ENCODE results near the gene PRF1. TPM values are rescaled to one million over a fixed set of nuclear protein-coding genes. Genes with fewer than 3 reads are reported as not detected.

Gene PRF1
- total and polyA plus RNA-seq, 2 donors (not counting 1 experiment from before 2014, with no cell fraction given) = not detected

DNA sequence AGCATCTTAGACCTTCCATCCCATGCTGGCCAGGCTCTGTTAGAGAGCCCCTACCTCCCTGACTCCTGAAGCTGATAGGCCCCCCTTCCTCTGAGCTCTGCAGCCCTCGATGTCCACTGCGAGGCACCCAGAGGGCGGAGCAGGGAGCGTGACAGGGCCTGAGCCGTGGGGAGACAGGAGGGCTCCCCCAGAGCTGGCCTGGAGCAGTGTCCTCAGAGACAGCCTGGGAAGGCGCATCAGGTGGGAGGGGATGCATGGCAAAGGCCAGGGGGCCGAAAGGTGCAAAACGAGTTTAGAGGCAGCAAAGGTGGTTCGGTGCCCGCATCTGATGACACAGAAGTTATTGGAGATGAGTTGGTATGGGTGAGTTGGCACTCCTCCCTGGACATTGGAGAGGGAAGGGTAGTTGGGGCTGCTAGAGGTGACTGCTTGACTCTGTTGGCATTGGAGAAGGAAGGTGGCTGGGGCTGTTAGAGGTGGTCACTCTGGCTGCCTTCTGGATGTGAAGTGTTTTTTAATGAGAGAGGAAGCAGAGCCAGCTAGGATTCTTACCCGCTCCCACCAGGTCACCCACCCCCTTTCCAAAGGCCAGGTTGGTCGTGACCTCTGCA lies 53.1 kb downstream of the PRF1 start:
- Histone ChIP-seq H3K27me3 (ENCODE audit: control insufficient read depth, insufficient read depth, low read length) (no peaks in the 10 kb centered on the region), H3K9ac (ENCODE audit: insufficient read depth, low read length) (no peak overlapping the region), H3K27ac (ENCODE audit: insufficient read depth, low read length) (no peak overlapping the region), H2AFZ (ENCODE audit: low read length) (no peak overlapping the region), H3K9me3 (ENCODE audit: control insufficient read depth, insufficient read depth, low read depth, low read length) (no peaks in the 10 kb centered on the region), H3K36me3 (ENCODE audit: control insufficient read depth, insufficient read depth, low read length) (no peaks in the 10 kb centered on the region), H3K4me2 (ENCODE audit: extremely low read depth, insufficient read depth, low read length) (no peak overlapping the region), H3K4me3 (replicated peaks in 1 of 4; ENCODE audit: control extremely low read depth in 1 of 4, insufficient read depth in 1 of 4, low read depth in 3 of 4, low read length in 4 of 4) (no peak overlapping the region), H3K4me1 (ENCODE audit: control insufficient read depth, extremely low read depth, insufficient read depth, low read length) (peaks cover 11% of the 10 kb centered on the region), H4K20me1 (ENCODE audit: control insufficient read depth, extremely low read depth, insufficient read depth, low read length) (no peaks in the 10 kb centered on the region), H3K79me2 (ENCODE audit: control insufficient read depth, insufficient read depth, low read length) (no peaks in the 10 kb centered on the region)
- TF ChIP-seq, protein P1, sequence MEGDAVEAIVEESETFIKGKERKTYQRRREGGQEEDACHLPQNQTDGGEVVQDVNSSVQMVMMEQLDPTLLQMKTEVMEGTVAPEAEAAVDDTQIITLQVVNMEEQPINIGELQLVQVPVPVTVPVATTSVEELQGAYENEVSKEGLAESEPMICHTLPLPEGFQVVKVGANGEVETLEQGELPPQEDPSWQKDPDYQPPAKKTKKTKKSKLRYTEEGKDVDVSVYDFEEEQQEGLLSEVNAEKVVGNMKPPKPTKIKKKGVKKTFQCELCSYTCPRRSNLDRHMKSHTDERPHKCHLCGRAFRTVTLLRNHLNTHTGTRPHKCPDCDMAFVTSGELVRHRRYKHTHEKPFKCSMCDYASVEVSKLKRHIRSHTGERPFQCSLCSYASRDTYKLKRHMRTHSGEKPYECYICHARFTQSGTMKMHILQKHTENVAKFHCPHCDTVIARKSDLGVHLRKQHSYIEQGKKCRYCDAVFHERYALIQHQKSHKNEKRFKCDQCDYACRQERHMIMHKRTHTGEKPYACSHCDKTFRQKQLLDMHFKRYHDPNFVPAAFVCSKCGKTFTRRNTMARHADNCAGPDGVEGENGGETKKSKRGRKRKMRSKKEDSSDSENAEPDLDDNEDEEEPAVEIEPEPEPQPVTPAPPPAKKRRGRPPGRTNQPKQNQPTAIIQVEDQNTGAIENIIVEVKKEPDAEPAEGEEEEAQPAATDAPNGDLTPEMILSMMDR (conservative IDR thresholded peaks at IDR 0.05 in 1 of 2, IDR thresholded peaks at IDR 0.05 in 1 of 2; ENCODE audit: low read depth in 1 of 2, low read length in 2 of 2) = no peak
- TF ChIP-seq EZH2 (IDR thresholded peaks at IDR 0.05; ENCODE audit: low read length, missing control alignments) = no peak
- DNase-seq (ENCODE audit: low read depth in 2 of 2) = no peak

Other genes with a start within 250 kb of the PRF1 start
- 6.4 and 8.8 TPM in 2 replicates for gene LRRC20, start 220.1 kb downstream of the PRF1 start, total RNA-seq
- gene LRRC20, start 220.1 kb downstream of the PRF1 start, polyA plus RNA-seq = 8.4 and 13.2 TPM in 2 replicates
- gene EIF4EBP2, start 198.6 kb downstream of the PRF1 start, total RNA-seq = 18.0 and 21.8 TPM in 2 replicates
- 41.5 and 44.9 TPM in 2 replicates for gene EIF4EBP2, start 198.6 kb downstream of the PRF1 start, polyA plus RNA-seq
- not detected in 2 replicates for gene NODAL, start 161.1 kb downstream of the PRF1 start, total RNA-seq
- gene NODAL, start 161.1 kb downstream of the PRF1 start, polyA plus RNA-seq = not detected in 2 replicates
- 0.26 and 0.33 TPM in 2 replicates for gene PALD1, start 124.0 kb downstream of the PRF1 start, total RNA-seq
- gene PALD1, start 124.0 kb downstream of the PRF1 start, polyA plus RNA-seq = 0.09 and 0.41 TPM in 2 replicates
- gene ADAMTS14, start 69.8 kb upstream of the PRF1 start, total RNA-seq = 1.8 and 4.1 TPM in 2 replicates
- 3.1 and 6.2 TPM in 2 replicates for gene ADAMTS14, start 69.8 kb upstream of the PRF1 start, polyA plus RNA-seq
- gene TBATA, start 182.6 kb upstream of the PRF1 start, total RNA-seq = not detected in 2 replicates
- not detected in 2 replicates for gene TBATA, start 182.6 kb upstream of the PRF1 start, polyA plus RNA-seq
- 39.3 and 40.3 TPM in 2 replicates for gene SGPL1, start 213.2 kb upstream of the PRF1 start, total RNA-seq
- gene SGPL1, start 213.2 kb upstream of the PRF1 start, polyA plus RNA-seq = 16.1 and 21.2 TPM in 2 replicates